Measurements from ENCODE around the gene CD1C. TPM values are rescaled to one million over a fixed set of nuclear protein-coding genes. Genes with fewer than 3 reads are reported as not detected.

CD1C gene
- polyA plus RNA-seq, 1 of the 3 experiments (the other 2 are of a cell fraction) = not detected

- Histone ChIP-seq H3K9me2 (no peaks in the 10 kb centered on the region), H3K4me2 (no peak overlapping the region), H3K9me3 (no peaks in the 10 kb centered on the region), H3K4me1 (ENCODE audit: control insufficient read depth in 1 of 2, insufficient read depth in 2 of 2, low read depth in 1 of 2, low read length in 1 of 2) (no peaks in the 10 kb centered on the region), H3K36me3 (replicated peaks in 1 of 2; ENCODE audit: control insufficient read depth in 1 of 2, insufficient read depth in 2 of 2, low read length in 1 of 2) (no peaks in the 10 kb centered on the region), H3K79me2 (ENCODE audit: insufficient read depth) (no peaks in the 10 kb centered on the region), H2AFZ (ENCODE audit: low read depth) (no peak overlapping the region), H3K9ac (no peak overlapping the region), H3K4me3 (ENCODE audit: low read depth in 2 of 2, low read length in 1 of 2) (no peak overlapping the region), H3F3A (replicated peaks; ENCODE audit: insufficient read depth) (no peaks in the 10 kb centered on the region), H4K20me1 (ENCODE audit: insufficient read depth) (no peaks in the 10 kb centered on the region), H3K27me3 (ENCODE audit: insufficient read depth) (peaks cover 12% of the 10 kb centered on the region), H3K27ac (ENCODE audit: low read depth in 2 of 2, low read length in 1 of 2) (no peak overlapping the region)
- CTCF ChIA-PET = no interaction called here
- POLR2A ChIA-PET = no interaction called here
- 0% methylated on average over 1 of the region's 1 CpG for WGBS (ENCODE audit: low lambda C conversion rate)
- TF ChIP-seq EP300 (IDR thresholded peaks at IDR 0.05; ENCODE audit: borderline replicate concordance in 1 of 2, low read depth in 1 of 2, low read length in 1 of 2) (no peak), EZH2phosphoT487 (IDR thresholded peaks at IDR 0.05; ENCODE audit: borderline replicate concordance, low read depth) (no peak), RCOR1 (IDR thresholded peaks at IDR 0.05; ENCODE audit: low read length) (no peak), SMC3 (IDR thresholded peaks at IDR 0.05; ENCODE audit: low read depth, low read length) (no peak), GATA2 (CRISPR knock-in tag; IDR thresholded peaks at IDR 0.05) (no peak), FOXJ3 (CRISPR knock-in tag; IDR thresholded peaks at IDR 0.05) (no peak), ZBTB33 (IDR thresholded peaks at IDR 0.05; ENCODE audit: borderline replicate concordance, low read depth) (no peak), NFIC (IDR thresholded peaks at IDR 0.05; ENCODE audit: borderline replicate concordance) (no peak), TAF1 (IDR thresholded peaks at IDR 0.05; ENCODE audit: borderline replicate concordance, low read depth, low read length) (no peak), FOXM1 (IDR thresholded peaks at IDR 0.05; ENCODE audit: low read depth) (no peak), RXRA (IDR thresholded peaks at IDR 0.05; ENCODE audit: borderline replicate concordance, low read depth) (no peak)
- DNase-seq = no peak
Measured at GRCh38 chr1:158331106-158331425, 41.3 kb downstream of the CD1C start.

DNA sequence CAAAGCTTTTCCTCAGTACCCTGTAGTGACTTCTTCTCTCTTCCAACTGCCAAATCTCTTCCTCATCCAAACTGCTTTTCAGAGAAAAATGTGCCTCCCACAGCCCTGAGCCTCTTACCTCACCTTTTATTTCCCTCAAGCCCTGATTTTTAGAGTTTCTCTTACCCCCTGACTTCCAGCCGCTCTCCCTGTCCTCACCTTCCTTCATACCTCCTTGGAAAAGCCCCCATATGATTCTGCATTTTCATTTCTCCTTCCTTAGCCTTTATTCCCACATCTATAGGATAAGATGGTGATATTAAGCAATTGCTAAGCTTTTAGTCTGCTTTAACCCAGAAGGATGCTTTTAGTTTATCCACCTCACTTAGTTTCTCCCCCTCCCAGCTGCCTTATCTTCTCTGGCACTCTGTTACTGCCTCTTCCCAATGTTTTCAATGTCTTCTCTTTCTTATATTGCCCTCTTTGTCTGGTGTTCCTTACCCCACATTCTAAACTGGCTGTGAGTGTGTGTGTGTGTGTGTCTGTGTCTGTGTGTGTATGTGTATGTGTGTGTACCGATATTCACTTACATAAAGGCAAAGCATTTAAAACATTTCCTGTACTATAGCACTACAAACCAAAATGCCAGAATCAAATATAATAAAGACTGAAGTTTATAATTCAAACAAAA is 41.9 kb downstream of the CD1C start, which contains the start of gene CD1B:
Gene CD1B, minus strand, starts transcription at position 51 of the 670 bp plus-strand sequence. CDS start 108 bp downstream, outside the sequence.
- Histone ChIP-seq H3K9me3 (no peaks in the 10 kb centered on the region), H3K27me3 (ENCODE audit: insufficient read depth) (peaks cover 12% of the 10 kb centered on the region)
- CTCF ChIA-PET = no interaction called here
- TF ChIP-seq, protein P1, sequence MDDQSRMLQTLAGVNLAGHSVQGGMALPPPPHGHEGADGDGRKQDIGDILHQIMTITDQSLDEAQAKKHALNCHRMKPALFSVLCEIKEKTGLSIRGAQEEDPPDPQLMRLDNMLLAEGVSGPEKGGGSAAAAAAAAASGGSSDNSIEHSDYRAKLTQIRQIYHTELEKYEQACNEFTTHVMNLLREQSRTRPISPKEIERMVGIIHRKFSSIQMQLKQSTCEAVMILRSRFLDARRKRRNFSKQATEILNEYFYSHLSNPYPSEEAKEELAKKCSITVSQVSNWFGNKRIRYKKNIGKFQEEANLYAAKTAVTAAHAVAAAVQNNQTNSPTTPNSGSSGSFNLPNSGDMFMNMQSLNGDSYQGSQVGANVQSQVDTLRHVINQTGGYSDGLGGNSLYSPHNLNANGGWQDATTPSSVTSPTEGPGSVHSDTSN (IDR thresholded peaks at IDR 0.05) = no peak
- TF ChIP-seq, protein P2, sequence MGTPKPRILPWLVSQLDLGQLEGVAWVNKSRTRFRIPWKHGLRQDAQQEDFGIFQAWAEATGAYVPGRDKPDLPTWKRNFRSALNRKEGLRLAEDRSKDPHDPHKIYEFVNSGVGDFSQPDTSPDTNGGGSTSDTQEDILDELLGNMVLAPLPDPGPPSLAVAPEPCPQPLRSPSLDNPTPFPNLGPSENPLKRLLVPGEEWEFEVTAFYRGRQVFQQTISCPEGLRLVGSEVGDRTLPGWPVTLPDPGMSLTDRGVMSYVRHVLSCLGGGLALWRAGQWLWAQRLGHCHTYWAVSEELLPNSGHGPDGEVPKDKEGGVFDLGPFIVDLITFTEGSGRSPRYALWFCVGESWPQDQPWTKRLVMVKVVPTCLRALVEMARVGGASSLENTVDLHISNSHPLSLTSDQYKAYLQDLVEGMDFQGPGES (IDR thresholded peaks at IDR 0.05; ENCODE audit: low read depth, low read length) = no peak
- TF ChIP-seq GATA2 (CRISPR knock-in tag; IDR thresholded peaks at IDR 0.05) (no peak), USF2 (IDR thresholded peaks at IDR 0.05; ENCODE audit: borderline replicate concordance, low read depth, low read length) (no peak), RFX5 (IDR thresholded peaks at IDR 0.05; ENCODE audit: low read length) (no peak), TAF1 (IDR thresholded peaks at IDR 0.05; ENCODE audit: borderline replicate concordance, low read depth, low read length) (no peak), CHD2 (IDR thresholded peaks at IDR 0.05; ENCODE audit: low read length, partially characterized antibody) (no peak), TCF12 (IDR thresholded peaks at IDR 0.05) (no peak), ELF1 (IDR thresholded peaks at IDR 0.05) (no peak), EP300 (IDR thresholded peaks at IDR 0.05; ENCODE audit: borderline replicate concordance in 1 of 2, low read depth in 1 of 2, low read length in 1 of 2) (no peak), JUND (IDR thresholded peaks at IDR 0.05) (no peak), FOSL2 (IDR thresholded peaks at IDR 0.05; ENCODE audit: borderline replicate concordance, low read depth) (no peak)
- TF ChIP-seq, protein P3, sequence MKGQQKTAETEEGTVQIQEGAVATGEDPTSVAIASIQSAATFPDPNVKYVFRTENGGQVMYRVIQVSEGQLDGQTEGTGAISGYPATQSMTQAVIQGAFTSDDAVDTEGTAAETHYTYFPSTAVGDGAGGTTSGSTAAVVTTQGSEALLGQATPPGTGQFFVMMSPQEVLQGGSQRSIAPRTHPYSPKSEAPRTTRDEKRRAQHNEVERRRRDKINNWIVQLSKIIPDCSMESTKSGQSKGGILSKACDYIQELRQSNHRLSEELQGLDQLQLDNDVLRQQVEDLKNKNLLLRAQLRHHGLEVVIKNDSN (IDR thresholded peaks at IDR 0.05; ENCODE audit: borderline replicate concordance, low read depth) = no peak

More for the DNA sequence above, 41.9 kb downstream of the CD1C start, which contains the start of gene CD1B:
- H3K79me2 ChIP-seq (ENCODE audit: insufficient read depth) = no peaks in the 10 kb centered on the region
- H4K20me1 ChIP-seq (ENCODE audit: insufficient read depth) = no peaks in the 10 kb centered on the region
- POLR2A ChIA-PET = no interaction called here
- H3K27ac ChIP-seq (ENCODE audit: low read depth in 2 of 2, low read length in 1 of 2) = no peak within 1 kb of the TSS
- WGBS (ENCODE audit: low lambda C conversion rate) = 2% methylated on average over 2 of the region's 2 CpGs
- H3K4me1 ChIP-seq (ENCODE audit: control insufficient read depth in 1 of 2, insufficient read depth in 2 of 2, low read depth in 1 of 2, low read length in 1 of 2) = no peaks in the 10 kb centered on the region
- no peak within 1 kb of the TSS for H3K4me2 ChIP-seq
- H3K36me3 ChIP-seq (replicated peaks in 1 of 2; ENCODE audit: control insufficient read depth in 1 of 2, insufficient read depth in 2 of 2, low read length in 1 of 2) = no peaks in the 10 kb centered on the region
- DNase-seq = no peak
- H2AFZ ChIP-seq (ENCODE audit: low read depth) = no peak within 1 kb of the TSS
- H3K4me3 ChIP-seq (ENCODE audit: low read depth in 2 of 2, low read length in 1 of 2) = no peak within 1 kb of the TSS
- no peaks in the 10 kb centered on the region for H3K9me2 ChIP-seq
- no peak within 1 kb of the TSS for H3K9ac ChIP-seq
- no peaks in the 10 kb centered on the region for H3F3A ChIP-seq (replicated peaks; ENCODE audit: insufficient read depth)

All from SK-N-SH (cell line).